Stimulated activated CD4-positive, alpha-beta T cell treated with anti-CD3 and anti-CD28 coated beads, Interleukin-1b, Interleukin-23, amount 100 ng/mL, for 24 hours (primary cell): ENCODE measurements around the gene RPRD1A.
"Not testable (repeated sequence)": the region's sequence is repeated elsewhere in the genome, so short reads cannot be mapped to it uniquely, and the experiment has no call there.

Experiments
- DNase-seq, 4 experiments: peaks; one replicate each; pipeline ENCODE4 v3.0.0-alpha.2; 2020; ENCODE audit warnings: low read depth in 4 of 4, low spot score in 1 of 4

Gene RPRD1A

GRCh38 chr18:36078751-36079529 lies 11.6 kb upstream of the RPRD1A start:
- DNase-seq: no peak

DNA sequence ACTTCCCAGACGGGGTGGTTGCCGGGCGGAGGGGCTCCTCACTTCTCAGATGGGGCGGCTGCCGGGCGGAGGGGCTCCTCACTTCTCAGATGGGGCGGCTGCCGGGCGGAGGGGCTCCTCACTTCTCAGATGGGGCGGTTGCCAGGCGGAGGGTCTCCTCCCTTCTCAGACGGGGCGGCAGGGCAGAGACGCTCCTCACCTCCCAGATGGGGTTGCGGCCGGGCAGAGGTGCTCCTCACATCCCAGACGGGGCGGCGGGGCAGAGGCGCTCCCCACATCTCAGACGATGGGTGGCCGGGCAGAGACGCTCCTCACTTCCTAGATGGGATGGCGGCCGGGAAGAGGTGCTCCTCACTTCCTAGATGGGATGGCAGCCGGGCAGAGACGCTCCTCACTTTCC lies 10.4 kb upstream of the RPRD1A start:
- not testable (repeated sequence) for DNase-seq

GRCh38 chr18:36075862-36076587 lies 8.7 kb upstream of the RPRD1A start:
- DNase-seq: no peak

DNA sequence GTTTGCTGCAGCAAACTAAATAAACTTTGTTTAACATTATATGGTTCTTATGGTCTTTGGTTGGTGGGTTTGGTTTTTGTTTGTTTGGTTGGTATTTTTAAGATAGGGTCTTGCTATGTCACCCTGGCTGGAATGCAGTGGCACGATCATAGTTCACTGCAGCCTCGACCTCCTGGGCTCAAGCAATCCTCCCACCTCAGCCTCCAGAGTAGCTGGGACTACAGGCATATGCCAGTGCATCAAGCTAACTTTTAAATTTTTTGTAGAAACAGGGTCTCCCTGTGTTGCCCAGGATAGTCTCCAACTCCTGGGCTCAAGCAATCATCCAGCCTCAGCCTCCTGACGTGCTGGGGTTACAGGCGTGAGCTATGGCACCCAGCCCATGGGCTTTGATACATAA lies 7.1 kb upstream of the RPRD1A start:
- no peak for DNase-seq

- no peak for DNase-seq
Observed at GRCh38 chr18:36073676-36074075, 6.3 kb upstream of the RPRD1A start.

DNA sequence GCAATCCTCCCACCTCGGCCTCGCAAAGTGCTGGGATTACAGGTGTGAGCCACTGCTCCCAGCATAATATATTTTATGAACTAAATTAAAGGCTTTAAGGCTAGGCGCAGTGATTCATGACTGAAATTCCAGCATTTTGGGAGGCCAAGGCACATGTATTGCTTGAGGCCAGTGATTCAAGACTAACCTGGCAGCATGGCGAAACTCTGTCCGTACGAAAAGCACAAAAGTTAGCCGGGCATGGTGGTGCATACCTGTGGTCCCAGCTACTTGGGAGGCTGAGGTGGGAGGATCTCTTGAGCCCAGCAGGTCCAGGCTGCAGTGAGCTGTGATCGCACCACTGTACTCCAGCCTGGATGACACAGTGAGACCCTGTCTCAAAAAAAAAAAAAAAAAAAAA lies 5.0 kb upstream of the RPRD1A start:
- DNase-seq: not testable (repeated sequence)

DNA sequence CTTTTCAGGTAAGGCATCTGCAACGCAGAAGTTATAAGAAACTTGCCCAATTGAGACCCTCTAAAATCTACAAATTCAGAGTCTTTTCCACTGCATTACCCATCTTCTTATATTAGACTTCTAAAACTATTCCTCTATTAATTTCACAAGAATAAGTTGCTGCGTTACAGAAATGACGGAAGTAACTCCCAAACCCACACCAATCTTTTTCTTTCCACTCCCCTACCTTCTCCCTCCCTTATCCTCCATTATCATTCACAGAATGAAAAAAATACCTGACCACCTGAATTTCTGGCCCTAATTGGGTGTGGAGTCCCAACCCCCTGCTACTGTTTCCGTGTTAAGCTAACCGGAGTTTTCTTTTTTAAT lies 689 bp downstream of the RPRD1A start:
- DNase-seq: no peak

GRCh38 chr18:36066001-36066400 lies 1.4 kb downstream of the RPRD1A start:
- no peak for DNase-seq

GRCh38 chr18:36064809-36065079 lies 2.6 kb downstream of the RPRD1A start:
- DNase-seq: not testable (repeated sequence)

DNA sequence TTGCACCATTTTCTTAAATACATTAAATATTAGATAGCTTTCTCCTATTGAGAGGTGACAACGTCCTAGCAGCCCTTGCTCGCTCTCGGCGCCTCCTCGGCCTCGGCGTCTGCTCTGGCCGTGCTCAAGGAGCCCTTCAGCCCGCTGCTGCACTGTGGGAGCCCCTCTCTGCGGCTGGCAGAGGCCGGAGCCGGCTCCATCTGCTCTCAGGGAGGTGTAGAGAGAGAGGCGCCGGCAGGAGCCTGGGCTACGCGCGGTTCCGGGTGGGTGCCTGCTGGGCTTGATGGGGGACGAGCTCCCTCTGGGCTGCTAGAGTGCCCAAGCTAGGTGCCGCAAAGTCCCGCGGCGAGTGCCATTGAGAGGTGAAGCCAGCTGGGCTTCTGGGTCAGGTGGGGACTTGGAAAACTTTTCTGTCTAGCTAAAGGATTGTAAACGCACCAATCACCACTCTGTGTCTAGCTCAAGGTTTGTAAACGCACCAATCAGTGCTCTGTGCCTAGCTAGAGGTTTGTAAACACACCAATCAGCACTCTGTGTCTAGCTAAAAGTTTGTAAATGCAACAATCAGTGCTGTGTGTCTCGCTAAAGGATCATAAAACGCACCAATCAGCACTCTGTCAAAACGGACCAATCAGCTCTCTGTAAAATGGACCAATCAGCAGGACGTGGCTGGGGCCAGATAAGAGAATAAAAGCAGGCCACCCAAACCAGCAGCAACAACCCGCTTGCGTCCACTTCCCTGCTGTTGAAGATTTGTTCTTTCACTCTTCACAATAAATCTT lies 3.1 kb downstream of the RPRD1A start:
- DNase-seq: no peak

GRCh38 chr18:36058674-36059073 lies 8.7 kb downstream of the RPRD1A start:
- no peak for DNase-seq

DNA sequence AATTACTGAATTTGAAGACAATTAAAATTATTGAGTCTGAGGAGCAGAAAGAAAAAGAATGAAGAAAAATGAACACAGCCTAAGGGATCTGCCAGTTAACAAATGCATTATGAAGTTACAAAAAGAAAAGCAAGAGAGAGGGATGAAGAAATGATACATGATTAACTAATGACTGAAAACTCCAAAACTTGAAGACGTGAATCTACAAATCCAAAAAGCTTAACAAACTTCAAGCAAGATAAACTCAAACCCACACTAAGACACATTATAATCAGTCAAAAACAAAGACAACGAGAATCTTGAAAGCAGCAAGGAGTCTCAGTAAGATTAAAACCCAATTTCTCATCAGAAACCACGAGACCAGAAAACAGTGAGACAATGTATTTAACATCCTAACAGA lies 15.6 kb downstream of the RPRD1A start:
- no peak for DNase-seq

GRCh38 chr18:36050479-36050878 lies 16.9 kb downstream of the RPRD1A start:
- no peak for DNase-seq

DNA sequence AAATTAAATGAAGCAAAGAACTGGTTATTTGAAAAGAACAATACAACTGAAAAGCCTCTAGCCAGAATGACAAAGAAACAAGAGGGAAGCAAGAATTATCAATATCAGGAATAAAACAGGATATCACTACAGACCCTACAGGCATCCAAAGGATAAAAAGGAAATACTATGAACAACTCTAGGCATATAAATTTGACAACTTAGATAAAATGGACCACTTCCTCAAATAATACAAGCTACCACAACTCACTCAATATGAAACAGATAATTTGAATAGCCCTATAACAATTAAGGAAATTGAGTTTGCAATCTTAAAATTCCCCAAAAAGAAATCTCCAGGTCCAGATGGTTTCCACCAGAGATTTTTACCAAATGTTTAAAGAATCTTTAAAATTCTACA lies 19.8 kb downstream of the RPRD1A start:
- DNase-seq: no peak

- DNase-seq: no peak
Observed at GRCh38 chr18:36046898-36047297, 20.5 kb downstream of the RPRD1A start.

DNA sequence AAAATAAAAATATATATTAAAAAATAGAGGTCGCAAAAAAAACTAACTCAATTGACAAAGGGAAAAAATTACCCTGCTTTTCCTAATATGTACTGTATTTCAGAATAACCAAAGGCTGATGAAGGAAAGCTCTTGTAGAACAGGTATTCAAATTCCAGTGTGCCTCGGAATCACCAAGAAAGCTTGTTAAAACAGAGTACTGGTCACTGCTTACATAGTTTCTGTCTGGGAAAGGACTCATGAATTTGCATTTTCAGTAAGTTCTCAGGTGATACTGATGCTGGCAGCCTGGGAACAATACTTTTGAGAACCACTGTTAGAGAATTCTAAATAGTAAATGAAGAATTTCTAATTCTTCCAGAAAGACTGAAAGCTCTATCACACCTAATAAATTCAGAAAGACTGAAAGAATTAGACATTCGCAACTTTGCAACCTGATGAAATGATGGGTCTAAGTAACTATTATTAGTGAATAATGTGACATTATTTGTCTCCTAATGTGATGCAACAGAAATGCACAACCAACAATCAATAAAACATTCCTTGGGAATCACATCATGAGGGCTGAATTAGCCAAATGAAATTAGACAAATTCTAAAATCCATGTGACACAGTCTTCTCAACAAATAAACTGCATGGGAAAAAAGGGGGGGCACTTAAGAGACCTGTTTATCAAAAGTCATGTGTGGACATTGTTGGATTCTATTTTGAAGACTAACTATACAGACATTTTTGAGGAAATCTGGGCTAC lies 21.9 kb downstream of the RPRD1A start:
- DNase-seq: no peak

DNA sequence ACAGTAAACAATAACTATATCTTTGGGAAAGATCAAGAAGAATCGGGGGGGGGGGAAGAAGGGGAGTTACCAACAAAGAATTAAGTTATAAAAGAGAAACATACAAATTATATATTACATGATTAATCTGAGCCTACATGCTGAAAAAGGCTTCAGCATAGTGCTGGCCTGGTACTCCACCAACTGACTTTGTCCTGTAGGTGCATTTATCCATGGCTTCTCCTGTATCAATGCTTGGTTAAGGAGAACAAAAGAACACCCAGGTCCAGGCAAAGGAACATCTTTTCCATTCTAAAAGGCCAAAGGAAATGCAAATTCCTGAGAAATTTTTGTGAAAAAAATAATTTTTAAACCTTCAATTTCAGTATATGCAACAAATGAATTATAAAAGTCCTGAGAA lies 24.2 kb downstream of the RPRD1A start:
- DNase-seq: no peak

- DNase-seq: no peak
Observed at GRCh38 chr18:36041146-36041545, 26.2 kb downstream of the RPRD1A start.

DNA sequence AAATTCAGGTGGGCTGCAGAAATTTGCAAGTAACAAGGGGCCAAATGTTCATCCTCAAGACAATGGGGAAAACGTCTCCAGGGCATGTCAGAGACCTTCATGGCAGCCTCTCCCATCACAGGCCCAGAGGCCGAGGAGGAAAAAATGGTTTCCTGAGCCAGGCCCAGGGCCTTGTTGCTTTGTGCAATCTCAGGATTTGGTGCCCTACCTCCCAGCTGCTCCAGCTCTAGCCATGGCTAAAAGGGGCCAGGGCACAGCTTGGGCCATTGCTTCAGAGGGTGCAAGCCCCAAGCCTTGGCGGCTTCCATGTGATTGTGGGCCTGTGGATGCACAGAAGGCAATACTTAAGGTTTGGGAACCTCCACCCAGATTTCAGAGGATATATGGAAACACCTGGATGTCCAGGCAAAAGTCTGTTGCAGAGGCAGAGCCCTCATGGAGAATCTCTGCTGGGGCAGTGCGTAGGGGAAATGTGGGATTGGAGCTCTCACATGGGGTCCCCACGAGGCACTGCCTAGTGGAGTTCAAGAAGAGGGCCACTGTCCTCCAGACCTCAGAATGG lies 29.2 kb downstream of the RPRD1A start:
- no peak for DNase-seq

DNA sequence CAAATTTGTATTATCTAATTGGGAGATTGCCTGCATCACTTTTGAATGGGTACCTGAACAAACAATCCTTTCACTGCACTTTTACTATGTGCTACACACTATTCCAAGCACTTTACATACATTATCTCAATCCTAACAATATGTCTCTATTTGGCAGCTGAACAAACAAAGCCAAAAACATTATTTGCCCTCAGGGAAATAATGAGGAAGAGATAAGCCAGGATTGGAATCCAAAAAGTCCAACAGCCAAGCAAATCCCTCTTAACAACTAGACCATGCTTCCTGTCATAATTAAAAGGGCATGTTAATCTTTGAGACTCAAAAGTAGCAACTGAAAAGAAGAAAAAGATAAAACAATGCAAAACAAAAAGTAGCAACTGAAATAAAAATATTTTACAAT lies 32.1 kb downstream of the RPRD1A start:
- no peak for DNase-seq

- DNase-seq: no peak
Observed at GRCh38 chr18:36034299-36034895, 33.0 kb downstream of the RPRD1A start.
